ENCODE data around the gene HOXC9. TPM values are rescaled to one million over a fixed set of nuclear protein-coding genes. Genes with fewer than 3 reads are reported as not detected.

Gene HOXC9
- total and polyA plus RNA-seq, 4 donors, result not detected

DNA sequence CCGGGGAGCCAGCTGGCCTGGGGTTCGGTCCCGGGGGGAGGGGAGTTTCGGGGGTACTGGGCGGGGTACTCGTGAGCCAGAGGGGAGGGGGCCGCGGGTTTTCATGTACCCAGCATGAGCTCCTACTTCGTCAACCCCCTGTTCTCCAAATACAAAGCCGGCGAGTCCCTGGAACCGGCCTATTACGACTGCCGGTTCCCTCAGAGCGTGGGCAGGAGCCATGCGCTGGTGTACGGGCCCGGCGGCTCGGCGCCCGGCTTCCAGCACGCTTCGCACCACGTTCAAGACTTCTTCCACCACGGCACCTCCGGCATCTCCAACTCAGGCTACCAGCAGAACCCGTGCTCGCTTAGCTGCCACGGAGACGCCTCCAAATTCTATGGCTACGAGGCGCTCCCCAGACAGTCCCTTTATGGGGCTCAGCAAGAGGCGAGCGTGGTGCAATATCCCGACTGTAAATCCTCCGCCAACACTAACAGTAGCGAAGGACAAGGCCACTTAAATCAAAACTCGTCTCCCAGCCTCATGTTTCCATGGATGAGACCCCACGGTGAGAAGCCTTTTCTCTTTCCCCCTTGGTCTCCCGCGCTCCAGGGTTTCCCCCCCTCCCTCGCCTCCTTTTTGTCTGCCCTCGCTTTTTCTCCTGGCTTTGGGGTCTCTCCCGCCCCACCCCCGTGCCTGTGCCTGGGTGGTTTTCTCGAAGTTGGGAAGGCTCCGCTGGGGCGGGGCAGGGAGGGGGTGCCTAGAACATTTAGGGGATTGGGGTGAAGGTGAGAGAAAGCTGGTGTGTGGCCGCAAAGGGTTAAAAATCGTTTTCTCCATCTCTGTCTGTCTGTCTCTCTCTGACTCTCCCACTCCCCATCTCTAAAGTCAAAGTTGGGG is 9.5 kb downstream of the HOXC9 start:
- no peak for DNase-seq (ENCODE audit: low spot score)
- 5% methylated on average over 51 of the region's 51 CpGs for WGBS
- H3K9me3 ChIP-seq (ENCODE audit: control insufficient read depth in 4 of 4, low read length in 3 of 4), result peaks cover 0 to 5% (median 0%) of the 10 kb centered on the region in 4 donors
- TF ChIP-seq HNF4G (IDR thresholded peaks at IDR 0.05) (no peak), JUND (IDR thresholded peaks at IDR 0.05) (no peak), YY1 (IDR thresholded peaks at IDR 0.05) (no peak)
- TF ChIP-seq, protein P1, sequence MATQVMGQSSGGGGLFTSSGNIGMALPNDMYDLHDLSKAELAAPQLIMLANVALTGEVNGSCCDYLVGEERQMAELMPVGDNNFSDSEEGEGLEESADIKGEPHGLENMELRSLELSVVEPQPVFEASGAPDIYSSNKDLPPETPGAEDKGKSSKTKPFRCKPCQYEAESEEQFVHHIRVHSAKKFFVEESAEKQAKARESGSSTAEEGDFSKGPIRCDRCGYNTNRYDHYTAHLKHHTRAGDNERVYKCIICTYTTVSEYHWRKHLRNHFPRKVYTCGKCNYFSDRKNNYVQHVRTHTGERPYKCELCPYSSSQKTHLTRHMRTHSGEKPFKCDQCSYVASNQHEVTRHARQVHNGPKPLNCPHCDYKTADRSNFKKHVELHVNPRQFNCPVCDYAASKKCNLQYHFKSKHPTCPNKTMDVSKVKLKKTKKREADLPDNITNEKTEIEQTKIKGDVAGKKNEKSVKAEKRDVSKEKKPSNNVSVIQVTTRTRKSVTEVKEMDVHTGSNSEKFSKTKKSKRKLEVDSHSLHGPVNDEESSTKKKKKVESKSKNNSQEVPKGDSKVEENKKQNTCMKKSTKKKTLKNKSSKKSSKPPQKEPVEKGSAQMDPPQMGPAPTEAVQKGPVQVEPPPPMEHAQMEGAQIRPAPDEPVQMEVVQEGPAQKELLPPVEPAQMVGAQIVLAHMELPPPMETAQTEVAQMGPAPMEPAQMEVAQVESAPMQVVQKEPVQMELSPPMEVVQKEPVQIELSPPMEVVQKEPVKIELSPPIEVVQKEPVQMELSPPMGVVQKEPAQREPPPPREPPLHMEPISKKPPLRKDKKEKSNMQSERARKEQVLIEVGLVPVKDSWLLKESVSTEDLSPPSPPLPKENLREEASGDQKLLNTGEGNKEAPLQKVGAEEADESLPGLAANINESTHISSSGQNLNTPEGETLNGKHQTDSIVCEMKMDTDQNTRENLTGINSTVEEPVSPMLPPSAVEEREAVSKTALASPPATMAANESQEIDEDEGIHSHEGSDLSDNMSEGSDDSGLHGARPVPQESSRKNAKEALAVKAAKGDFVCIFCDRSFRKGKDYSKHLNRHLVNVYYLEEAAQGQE (IDR thresholded peaks at IDR 0.05), result no peak
- no peak overlapping the region for H3K27ac ChIP-seq (ENCODE audit: low read depth in 1 of 2, low read length in 2 of 2)
- H3K4me1 ChIP-seq (ENCODE audit: control insufficient read depth in 4 of 4, insufficient read depth in 4 of 4, low read length in 3 of 4), result peaks cover under 1 to 19% (median 11%) of the 10 kb centered on the region in 4 donors
- no peaks in the 10 kb centered on the region for H3K36me3 ChIP-seq (ENCODE audit: control insufficient read depth in 4 of 4, insufficient read depth in 3 of 4, low read depth in 1 of 4, low read length in 3 of 4)
- H3K4me3 ChIP-seq (ENCODE audit: low read depth in 1 of 3, low read length in 3 of 3), result peak overlapping the region in 1 of 3 donors; percentile 14
- H3K27me3 ChIP-seq (ENCODE audit: control insufficient read depth in 4 of 4, insufficient read depth in 4 of 4, low read length in 3 of 4), result peaks cover 0 to 44% (median 24%) of the 10 kb centered on the region in 4 donors
- no peak overlapping the region for H3K9ac ChIP-seq (ENCODE audit: low read depth in 1 of 2, low read length in 2 of 2)

DNA sequence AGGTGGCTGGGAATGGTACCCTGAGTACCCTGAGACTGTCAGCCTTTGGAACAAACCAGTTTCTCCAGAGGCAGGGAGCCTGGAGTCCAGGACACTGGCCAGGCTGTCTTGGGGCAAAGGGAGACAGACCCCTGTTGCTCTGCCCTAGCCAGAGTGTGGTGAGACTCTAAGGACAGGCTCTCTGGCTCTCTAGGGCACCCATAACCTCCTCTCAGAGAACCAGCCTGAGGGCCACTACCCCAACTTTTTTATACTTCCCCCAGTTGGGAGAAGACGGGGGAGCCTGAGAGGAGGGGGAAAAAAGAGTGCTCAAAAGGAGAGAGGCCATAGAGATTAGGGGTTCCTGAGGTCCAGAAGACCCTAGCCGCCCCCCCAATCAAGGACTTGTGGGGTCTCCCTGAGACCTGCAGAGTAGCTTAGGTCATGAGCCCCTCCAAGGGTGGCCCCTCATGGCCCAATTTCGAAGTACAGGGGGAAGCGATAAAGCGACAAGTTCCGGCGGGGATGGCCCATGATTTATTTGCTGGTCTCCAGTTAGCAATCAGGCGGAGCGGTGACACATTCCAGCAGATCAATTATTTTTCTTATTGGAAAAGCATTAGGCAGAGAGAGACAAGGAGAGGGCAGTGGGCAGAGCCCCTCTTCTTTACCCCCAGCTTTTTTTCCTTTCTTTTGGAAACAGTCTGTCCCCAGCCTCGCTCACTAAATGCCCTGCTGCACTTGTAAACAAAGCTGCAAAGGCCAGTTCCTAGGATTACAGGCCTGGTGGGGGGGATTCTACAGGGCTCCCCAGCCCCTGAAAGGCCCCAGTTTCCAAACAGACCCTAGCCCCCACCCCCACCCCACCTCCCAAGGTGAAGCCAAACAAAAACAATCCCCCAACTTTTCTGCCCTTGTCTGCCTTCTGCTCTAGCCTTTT is 10.4 kb downstream of the HOXC9 start:
- no peak for DNase-seq (ENCODE audit: low spot score)
- no peak overlapping the region for H3K9ac ChIP-seq (ENCODE audit: low read depth in 1 of 2, low read length in 2 of 2)
- H3K36me3 ChIP-seq (ENCODE audit: control insufficient read depth in 4 of 4, insufficient read depth in 3 of 4, low read depth in 1 of 4, low read length in 3 of 4), result no peaks in the 10 kb centered on the region
- TF ChIP-seq FOXA1 (IDR thresholded peaks at IDR 0.05) (no peak), RAD21 (IDR thresholded peaks at IDR 0.05) (no peak), YY1 (IDR thresholded peaks at IDR 0.05) (no peak), GABPA (IDR thresholded peaks at IDR 0.05 in 1 of 2, conservative IDR thresholded peaks at IDR 0.05 in 1 of 2) (no peak), TAF1 (conservative IDR thresholded peaks at IDR 0.05) (no peak), SP1 (IDR thresholded peaks at IDR 0.05) (no peak), HNF4G (IDR thresholded peaks at IDR 0.05) (no peak), NR2F2 (IDR thresholded peaks at IDR 0.05) (no peak), JUND (IDR thresholded peaks at IDR 0.05) (no peak), EGR1 (IDR thresholded peaks at IDR 0.05; ENCODE audit: low read depth in 2 of 2) (no peak), RXRA (IDR thresholded peaks at IDR 0.05) (no peak), HNF4A (conservative IDR thresholded peaks at IDR 0.05) (no peak)
- TF ChIP-seq, protein P2, sequence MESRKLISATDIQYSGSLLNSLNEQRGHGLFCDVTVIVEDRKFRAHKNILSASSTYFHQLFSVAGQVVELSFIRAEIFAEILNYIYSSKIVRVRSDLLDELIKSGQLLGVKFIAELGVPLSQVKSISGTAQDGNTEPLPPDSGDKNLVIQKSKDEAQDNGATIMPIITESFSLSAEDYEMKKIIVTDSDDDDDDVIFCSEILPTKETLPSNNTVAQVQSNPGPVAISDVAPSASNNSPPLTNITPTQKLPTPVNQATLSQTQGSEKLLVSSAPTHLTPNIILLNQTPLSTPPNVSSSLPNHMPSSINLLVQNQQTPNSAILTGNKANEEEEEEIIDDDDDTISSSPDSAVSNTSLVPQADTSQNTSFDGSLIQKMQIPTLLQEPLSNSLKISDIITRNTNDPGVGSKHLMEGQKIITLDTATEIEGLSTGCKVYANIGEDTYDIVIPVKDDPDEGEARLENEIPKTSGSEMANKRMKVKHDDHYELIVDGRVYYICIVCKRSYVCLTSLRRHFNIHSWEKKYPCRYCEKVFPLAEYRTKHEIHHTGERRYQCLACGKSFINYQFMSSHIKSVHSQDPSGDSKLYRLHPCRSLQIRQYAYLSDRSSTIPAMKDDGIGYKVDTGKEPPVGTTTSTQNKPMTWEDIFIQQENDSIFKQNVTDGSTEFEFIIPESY (IDR thresholded peaks at IDR 0.05), result no peak
- TF ChIP-seq, protein P3, sequence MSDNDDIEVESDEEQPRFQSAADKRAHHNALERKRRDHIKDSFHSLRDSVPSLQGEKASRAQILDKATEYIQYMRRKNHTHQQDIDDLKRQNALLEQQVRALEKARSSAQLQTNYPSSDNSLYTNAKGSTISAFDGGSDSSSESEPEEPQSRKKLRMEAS (IDR thresholded peaks at IDR 0.05), result no peak
- TF ChIP-seq, protein P1 (IDR thresholded peaks at IDR 0.05), result no peak
- TF ChIP-seq, protein P4, sequence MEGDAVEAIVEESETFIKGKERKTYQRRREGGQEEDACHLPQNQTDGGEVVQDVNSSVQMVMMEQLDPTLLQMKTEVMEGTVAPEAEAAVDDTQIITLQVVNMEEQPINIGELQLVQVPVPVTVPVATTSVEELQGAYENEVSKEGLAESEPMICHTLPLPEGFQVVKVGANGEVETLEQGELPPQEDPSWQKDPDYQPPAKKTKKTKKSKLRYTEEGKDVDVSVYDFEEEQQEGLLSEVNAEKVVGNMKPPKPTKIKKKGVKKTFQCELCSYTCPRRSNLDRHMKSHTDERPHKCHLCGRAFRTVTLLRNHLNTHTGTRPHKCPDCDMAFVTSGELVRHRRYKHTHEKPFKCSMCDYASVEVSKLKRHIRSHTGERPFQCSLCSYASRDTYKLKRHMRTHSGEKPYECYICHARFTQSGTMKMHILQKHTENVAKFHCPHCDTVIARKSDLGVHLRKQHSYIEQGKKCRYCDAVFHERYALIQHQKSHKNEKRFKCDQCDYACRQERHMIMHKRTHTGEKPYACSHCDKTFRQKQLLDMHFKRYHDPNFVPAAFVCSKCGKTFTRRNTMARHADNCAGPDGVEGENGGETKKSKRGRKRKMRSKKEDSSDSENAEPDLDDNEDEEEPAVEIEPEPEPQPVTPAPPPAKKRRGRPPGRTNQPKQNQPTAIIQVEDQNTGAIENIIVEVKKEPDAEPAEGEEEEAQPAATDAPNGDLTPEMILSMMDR (IDR thresholded peaks at IDR 0.05; ENCODE audit: low read depth, low read length, missing input control), result no peak
- TF ChIP-seq, protein P5, sequence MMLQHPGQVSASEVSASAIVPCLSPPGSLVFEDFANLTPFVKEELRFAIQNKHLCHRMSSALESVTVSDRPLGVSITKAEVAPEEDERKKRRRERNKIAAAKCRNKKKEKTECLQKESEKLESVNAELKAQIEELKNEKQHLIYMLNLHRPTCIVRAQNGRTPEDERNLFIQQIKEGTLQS (IDR thresholded peaks at IDR 0.05), result no peak
- H3K9me3 ChIP-seq (ENCODE audit: control insufficient read depth in 4 of 4, low read length in 3 of 4), result peaks cover 0 to 5% (median 0%) of the 10 kb centered on the region in 4 donors
- no peak overlapping the region for H3K27ac ChIP-seq (ENCODE audit: low read depth in 1 of 2, low read length in 2 of 2)
- no peak overlapping the region for H3K4me3 ChIP-seq (ENCODE audit: low read depth in 1 of 3, low read length in 3 of 3)
- H3K4me1 ChIP-seq (ENCODE audit: control insufficient read depth in 4 of 4, insufficient read depth in 4 of 4, low read length in 3 of 4), result peaks cover 2 to 19% (median 11%) of the 10 kb centered on the region in 4 donors
- 16% methylated on average over 10 of the region's 10 CpGs for WGBS
- H3K27me3 ChIP-seq (ENCODE audit: control insufficient read depth in 4 of 4, insufficient read depth in 4 of 4, low read length in 3 of 4), result peaks cover 3 to 41% (median 29%) of the 10 kb centered on the region in 4 donors

Data from liver (tissue), 9 donors.